GF-D8 (cell line): Measurements from ENCODE around the gene MPND.
"Not testable (repeated sequence)": the region's sequence is repeated elsewhere in the genome, so short reads cannot be mapped to it uniquely, and the experiment has no call there.

ENCODE experiments used
- DNase-seq: peaks from one replicate; lab custom pipeline; 2025; lab: John Stamatoyannopoulos, UW

The MPND gene

DNA sequence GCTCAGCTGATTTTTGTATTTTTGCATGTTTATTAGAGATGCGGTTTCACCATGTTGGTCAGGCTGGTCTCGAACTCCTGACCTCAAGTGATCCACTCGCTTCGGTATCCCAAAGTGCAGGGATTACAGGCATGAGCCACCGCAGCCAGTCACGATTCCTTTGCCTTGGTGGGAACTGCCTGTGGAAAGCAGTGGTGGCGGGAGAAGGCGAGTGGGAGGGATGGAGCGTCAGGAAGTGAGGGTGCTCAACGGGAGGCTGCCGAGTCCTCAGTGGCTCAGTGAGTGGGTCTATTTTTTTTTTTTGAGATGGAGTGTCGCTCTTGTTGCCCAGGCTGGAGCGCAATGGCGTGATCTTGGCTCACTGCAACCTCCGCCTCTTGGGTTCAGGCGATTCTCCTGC, 5.9 kb downstream of the MPND start:
- DNase-seq: not testable (repeated sequence)

DNA sequence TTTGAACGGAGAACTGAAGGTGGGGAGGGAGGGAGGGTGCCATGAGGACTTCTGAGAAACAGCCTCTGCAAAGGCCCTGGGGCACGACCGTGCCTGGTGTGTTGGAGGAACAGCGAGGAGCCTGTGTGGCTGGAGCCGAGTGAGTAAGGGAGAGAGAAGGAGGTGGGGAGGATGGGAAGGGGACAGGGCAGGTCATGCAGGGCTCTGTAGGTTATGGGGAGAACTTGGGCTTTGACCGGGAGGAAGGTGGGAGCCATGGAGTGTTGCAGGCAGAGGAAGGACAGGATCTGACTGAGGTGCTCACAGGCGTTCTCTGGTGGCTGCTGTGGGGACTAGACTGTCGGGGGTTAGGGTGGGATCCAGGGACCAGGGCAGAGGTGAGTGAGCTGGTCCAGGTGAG, 6.7 kb downstream of the MPND start:
- no peak for DNase-seq

DNA sequence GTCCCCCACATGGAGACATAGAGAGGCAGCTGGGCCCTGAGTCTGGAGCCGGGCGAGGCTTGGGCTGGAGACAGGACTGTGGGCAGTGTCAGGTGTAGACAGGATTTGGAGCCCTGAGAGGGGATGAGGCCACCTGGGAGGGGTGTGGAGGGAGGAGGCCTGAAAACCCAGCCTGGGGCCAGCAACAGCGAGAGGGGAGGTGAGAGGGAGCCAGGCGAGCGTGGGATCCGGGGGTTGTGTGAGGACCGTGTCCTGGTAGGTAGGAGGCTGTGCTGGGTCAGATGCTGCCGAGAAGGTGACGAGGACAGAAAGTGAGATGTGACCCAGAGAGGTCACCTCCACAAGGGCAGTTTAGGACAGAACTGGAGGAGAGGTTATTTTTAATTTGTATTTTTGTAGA, 7.4 kb downstream of the MPND start:
- no peak for DNase-seq

DNA sequence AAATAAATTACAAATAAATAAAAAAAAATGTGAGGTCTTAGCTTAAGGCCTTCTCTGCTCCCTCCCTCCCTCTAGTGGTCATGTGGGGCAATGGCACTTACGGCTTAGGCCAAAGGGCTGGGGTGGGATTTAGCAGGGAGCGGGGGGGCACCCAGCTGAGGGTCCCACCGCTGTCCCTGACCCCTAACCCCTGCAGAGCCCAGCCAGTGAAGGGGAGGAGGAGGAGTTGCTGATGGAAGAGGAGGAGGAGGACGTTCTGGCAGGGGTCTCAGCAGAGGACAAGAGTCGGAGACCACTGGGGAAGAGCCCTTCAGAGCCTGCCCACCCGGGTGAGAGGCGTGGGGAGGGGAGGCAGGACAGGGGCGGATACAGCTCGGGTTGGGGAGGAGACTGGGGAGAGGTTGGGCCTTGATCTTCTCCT, 9.3 kb downstream of the MPND start:
- DNase-seq: no peak

DNA sequence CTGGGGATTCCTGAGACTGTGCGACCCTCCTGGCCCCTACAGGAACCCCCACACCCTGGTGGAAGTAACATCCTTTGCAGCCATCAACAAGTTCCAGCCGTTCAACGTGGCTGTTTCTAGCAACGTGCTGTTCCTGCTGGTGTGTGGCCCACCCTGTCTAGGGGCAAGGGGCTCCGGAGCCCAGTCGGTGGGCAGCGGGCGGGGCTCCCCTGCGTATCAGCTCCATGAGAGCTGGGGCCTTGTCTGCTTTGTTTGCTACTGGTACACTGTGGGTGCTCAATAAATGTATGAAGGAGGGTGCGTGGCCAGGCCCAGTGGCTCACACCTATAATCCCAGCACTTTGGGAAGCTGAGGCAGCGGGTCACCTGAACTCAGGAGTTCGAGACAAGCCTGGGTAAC, 10.9 kb downstream of the MPND start:
- no peak for DNase-seq

DNA sequence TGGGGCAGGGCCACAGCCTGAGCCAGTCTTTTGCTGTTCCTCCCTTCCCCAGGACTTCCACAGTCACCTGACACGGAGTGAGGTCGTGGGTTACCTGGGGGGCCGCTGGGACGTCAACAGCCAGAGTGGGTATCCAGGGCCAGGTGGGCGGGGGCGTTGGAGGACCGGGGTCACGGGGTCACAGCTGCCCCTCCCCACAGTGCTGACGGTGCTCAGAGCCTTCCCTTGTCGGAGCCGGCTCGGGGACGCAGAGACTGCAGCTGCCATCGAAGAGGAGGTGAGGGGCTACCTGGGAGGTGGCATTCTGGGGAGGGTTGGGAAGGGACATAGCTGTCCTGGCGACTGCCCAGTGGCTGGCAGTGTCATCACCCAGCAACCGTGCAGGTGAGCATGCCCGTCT, 11.5 kb downstream of the MPND start:
- DNase-seq: no peak

DNA sequence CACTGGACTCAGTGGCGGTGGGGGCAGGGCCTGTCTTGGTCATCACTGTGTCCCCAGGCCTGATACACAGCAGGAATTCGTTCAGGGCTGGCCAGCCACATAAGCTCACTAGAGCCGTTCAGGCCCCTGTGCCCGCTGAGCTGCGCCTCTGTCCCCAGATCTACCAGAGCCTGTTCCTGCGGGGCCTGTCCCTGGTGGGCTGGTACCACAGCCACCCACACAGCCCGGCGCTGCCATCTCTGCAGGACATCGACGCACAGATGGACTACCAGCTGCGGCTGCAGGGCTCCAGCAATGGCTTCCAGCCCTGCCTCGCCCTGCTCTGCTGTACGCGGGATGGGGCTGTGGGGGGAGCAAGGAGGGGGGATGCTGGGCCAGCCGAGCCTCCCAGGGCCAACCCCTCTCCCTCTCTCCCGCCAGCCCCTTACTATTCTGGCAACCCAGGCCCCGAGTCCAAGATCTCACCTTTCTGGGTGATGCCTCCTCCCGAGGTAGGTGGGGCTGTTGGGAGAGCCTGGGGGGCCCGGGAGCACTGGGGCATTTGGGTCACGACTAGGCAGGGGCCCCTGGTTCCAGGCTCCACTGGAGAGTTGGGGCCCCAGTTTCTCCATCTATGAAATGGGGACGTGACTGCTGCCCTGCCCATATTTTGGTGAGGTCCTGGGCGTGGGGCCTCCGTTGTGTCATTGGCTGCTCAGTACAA, 13.9 kb downstream of the MPND start:
- no peak for DNase-seq

DNA sequence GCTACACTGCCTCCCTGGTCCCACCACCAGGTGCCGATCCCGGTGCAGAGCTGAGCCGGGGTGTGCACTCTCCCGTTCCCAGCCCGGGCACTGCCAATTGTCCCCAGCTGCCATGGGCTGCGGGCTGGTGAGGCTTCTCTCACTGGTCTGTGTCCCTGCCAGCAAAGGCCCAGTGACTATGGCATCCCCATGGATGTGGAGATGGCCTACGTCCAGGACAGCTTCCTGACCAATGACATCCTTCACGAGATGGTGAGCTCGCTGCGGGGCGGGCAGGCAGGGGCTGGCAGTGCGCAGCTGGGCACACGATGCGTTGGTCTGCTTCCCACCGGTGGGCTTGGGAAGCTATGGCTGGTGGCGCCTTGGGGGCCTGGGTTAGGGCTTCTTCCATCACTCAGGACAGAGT, 14.6 kb downstream of the MPND start:
- no peak for DNase-seq

DNA sequence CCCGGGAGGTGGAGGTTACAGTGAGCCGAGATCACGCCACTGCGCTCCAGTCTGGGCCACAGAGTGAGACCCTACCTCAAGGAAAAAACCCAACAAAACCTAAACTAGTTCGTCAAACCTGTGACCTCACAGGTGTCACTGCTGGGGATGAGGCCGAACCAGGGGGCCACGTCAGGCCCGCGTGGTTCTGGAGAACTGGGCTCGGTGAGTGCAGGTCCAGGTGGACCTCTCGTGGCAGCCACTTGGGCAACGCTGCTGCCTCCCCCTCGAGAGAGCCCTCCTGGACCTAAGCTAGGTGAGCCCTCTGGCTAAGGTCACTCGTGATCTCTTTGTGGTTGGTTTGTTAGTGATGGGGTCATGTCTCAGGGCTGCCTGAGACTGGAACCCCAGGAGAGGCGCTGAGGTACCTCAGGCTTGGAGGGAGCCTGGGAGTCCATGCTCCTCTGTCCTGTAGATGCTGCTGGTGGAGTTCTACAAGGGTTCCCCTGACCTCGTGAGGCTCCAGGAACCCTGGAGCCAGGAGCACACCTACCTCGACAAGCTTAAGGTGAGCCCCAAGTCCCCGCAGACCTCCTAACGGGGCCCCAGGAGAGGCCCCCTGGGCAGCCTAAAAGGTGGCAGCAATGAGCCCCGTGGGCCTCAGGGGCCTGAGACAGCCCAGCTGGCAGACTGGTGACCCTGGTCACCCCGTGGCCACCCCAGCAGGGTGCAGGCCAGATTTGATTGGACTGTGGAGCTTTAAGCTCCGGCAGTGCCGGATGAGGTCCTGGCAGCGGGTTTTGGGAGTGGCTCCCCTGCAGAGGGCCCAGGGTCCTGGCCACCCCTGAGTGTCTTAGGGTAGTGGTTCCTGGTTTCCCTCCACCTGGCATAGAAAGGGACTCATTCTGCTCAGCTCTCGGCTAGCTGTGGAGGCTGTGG, 15.6 kb downstream of the MPND start:
- no peak for DNase-seq

DNA sequence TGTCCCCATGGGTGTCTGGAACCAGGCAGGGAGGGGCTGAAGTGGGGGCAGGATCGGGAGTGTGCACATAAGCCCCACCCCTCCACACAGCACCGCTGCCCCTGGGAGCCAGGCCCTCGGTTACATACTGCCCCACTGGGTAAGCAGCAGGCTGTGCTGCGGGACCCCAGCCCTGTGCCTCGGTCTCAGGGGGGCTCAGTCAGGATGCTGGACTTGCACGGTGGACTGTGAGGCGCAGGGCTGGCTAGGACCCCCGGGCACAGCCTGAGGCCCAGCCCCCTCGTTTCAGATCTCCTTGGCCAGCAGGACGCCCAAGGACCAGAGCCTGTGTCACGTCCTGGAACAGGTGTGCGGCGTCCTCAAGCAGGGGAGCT, 16.3 kb downstream of the MPND start:
- DNase-seq: no peak

DNA sequence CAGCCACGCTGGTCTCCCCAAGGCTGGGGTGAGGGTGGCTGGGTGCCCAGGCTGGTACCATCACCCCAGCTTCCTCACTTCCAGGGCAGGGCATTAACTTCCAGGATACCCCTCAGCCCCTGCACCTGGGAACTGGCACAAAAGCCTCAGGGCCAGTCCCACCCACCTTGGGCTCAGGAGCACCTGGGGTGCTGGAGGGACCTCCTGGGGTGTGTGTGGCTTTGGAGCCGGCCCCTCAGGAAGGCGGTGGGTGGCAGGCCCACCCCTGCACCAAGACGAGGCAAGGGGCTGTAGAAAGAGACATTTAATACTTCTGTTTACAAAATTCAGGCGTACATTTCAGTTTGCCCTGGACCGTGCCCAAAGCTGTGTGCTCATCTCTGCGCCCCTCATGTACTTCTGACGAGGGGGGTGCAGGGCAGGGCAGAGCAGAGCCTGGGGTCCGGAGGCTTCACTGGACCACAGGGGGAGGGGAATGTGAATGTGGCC, 16.8 kb downstream of the MPND start:
- DNase-seq: no peak

DNA sequence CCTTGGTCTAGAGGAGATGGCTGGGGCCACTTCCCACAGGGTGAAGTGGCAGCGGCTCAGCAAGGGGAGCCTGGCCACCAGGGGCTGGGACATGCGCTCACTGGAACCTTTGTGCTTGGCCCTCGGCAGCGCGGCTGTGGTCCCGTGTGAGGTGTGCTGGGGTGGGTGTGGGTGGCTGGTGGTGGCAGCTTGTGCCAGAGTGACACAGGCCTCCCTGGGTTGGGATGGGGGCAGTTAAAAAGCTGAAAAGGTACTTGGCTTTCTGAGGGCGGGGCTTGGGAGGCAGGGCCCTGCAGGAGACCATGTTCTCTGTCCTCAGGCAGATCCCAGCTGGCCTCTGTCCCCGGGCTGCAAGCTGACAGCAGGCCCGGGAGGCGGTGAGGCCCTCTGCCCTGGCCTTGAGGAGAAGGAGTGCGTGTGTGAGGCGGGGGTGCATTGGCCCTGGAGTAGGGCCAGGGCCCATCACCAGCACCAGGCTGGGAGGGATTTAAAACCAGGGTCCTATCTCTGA, 17.3 kb downstream of the MPND start:
- DNase-seq: no peak

DNA sequence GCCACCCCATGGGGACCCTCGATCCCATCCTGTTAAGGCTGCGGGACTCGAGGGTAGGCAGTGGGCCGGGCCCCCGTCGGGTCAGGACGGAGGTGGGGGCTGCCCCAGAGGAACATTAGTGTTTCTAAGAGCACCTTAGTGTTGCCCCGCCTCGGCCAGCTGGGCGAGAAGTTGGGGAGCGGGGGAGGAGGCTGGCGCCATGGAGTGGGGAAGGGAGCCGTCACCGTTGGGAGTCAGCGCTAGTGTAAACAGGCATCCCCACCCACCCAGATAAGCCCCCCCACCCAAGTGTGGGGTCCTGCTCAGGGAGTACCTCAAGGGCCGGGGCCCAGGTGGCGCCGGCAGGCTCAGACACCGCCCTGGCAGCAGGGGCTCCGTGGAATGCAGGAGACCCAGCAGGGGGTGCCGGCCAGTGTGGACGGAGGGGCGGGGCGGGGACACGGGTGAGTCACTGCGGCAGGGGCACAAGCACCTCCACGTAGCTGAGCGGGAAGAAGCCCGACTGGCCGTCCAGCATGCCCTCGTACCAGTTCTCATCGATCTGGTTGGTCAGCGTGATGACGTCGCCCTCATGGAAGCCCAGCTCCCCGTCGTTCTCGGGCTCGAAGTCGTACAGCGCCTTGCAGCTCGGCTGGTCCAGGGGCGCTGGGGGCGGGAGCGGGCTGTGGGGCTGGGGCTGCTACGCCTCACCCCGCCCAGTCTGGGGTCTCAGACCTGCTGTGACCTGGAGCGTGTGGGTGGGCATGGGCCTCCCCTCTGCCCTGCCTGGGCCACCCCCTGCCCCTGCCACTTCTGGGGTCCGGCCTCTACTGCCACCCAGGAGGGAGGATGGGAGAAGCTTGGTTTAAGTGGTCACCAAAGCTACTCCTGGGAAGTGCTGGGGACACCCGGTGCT, 18.0 kb downstream of the MPND start:
- DNase-seq: no peak

DNA sequence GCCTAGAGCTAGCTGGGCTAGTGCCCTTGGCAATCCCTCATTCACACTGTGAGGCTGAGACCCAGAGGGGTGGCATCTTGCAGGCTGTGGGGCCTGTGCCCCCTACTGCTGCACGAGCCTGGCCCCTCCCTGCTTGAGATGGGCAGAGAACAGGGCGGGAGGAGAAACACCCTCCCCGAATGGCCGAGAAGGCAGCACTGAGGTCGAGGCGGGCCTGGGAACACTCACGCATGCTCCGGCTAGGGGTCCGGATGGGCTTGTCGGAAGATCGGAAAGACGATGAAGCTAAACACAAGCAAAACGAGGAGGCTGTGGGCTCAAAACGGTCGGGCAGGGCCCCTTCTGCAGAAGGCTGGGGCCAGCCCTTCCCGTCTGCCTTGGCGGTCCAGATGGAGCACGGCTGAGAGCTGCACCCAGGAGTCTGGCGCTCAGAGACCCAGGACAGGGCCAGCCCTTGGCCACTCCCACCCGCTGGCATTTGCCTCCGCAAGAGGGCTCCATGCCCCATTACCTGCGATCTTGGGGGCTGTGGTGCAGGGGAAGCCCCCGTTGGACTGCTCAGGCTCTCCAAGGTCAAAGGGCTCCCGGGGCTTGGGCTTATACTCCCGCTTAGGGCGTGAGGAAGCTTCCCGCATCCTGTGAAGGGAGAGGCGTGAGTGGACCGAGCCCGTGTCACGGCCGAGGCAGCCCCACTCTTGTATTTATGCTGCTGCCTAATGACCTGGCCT, 18.9 kb downstream of the MPND start:
- DNase-seq: no peak

DNA sequence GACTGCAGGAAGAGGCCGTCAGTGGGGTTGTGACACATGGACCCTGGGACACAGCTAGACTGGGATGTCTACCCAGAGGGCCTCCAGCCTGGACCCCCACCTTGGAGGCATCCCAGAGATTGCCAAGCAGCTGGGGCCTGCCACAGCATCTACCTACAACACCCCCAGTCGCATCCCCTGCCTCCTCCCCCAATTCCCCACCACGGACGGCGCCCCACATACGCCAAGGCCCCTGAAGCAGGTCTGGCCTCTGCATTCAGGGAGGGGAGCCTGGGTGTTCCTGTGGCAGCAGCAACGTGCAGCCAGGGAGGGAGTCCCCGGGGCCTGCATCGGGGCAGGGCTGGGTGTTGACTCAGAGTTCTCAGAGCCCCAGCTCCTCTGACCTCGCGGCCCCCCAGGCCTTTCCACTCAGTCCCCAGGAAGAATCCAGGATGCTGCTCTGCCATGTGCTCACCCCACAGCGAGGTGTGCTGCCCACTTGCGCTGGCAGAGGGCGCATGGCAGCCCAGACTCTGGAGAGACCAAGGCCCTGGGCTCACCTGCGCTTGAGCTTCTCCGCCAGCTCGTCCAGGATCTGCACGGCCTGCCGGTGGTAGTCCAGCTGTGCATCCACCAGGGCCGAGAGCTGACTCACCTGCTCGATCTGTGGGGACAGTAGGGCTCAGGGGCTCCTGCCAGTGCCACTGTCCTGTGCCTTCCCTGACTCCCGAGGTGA, 19.6 kb downstream of the MPND start:
- DNase-seq: no peak

DNA sequence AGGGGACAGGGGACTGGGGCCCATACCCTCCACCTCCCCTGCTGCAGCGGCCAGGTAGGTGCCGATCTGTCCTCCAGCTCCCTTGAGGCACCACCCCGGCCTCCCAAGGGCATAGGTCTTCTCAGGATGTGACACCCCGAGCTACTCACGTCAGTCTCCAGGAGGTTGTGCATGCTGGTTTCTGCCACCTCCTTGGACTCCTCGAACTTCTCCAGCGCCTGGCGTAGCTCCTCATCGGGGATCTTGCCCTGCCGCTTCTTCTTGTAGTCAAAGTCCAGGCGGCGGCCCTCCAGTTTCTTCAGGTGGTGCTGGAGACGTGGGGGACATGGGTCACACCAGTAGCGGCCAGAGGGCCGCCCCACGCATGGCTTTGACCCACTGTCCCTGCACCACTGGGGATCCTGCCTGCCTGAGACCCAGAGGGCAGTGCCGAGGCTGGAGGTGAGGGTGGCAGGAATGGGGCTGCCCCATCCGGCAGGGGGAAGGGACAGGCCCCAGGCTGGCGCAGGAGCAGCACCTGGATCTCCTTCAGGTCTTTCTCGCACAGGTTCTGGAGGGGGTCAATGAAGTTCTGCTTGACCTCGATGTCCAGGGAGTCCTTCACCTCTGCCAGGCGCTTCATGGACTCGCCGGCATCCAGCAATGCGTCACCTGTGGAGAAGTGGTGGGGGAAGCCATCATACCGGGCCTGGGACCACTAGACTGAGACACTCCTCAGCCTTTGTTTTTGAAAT, 20.4 kb downstream of the MPND start:
- no peak for DNase-seq

DNA sequence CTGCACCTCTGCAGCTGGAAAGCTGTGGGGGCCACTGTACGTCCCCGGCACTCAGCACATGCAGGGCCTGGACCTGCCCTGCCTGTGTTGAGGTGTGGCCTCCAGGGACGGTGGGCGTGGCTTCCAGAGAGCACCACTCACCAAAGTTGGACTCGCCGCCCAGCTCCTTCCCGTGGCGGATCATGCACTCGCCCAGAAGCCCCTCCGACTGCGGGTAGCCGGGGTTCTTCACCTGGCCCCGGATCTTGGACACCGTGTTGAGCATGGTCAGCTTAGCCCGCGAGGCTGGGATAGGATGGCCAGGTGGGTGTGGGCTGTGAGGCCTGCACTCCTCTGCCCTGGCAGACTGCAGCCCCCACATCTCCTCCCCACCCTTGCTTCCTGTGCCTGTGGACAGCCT, 22.0 kb downstream of the MPND start:
- no peak for DNase-seq

DNA sequence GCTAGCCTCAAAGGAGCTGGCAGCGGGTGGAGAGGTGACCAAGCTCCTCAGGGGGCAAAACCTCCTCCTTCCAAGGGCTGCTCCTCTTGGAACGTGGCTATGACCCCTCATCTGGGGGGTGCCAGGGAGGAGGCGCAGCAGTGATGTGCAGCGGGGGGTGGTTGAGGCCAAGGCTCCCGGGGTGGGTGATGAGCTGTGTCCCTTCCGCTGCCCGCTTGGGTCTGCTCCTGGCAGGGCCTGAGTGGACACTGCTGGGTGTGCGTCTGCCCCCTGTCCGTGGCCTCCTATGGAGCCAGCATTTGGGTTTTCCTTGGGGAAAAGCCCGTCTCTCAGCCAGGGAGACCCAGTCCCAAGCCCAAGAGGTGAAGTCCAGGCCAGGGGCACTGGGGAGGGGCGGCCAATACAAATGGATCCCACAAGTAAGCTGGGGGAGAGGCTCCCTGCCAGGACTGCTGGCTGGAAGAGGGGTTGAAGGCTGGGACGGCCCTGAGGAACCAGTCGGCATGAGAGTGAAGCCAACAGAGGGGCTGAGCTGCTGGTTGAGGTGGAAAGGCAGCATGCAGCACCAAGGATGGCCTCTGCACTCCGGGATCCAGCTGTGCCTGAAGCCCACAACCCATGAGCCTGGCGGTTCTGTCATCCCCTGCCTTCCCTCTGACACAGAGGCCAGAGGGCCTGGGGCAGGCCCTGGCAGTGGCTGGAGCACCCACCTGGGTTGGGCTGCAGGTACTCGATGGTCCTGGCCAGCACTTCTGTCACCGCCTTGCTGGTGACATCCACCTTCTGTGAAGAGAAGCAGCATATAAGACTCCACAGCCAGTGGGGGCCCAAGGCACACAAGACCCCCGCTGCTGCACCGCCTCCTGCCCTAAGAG, 22.7 kb downstream of the MPND start:
- DNase-seq: no peak
